DND-41 (cell line): ENCODE results near the gene BMAL2.

ENCODE experiments used
- ATAC-seq: fragments of 200-7000 bp; cut with Tn5 transposase; 3 replicates; pipeline ENCODE4 v1.9.1; 2021; ENCODE audit warnings: low read depth; ENCODE audit not compliant: insufficient read depth
- DNase-seq: peaks from one replicate; pipeline ENCODE4 v3.0.0-alpha.2; 2020
- H2AFZ ChIP-seq: 2 replicates; pipeline ENCODE4 v1.6.0; 2012; ENCODE audit warnings: low read depth, low read length
- H3K27ac ChIP-seq: 2 replicates; pipeline ENCODE4 v1.5.1; 2012; ENCODE audit warnings: low read length, inconsistent platforms
- H3K27me3 ChIP-seq: fragments of 200-600 bp; sonication (generic); 2 replicates; pipeline ENCODE4 v1.6.0; 2012; ENCODE audit warnings: low read length, mild to moderate bottlenecking, inconsistent platforms; ENCODE audit not compliant: insufficient read depth, poor library complexity
- H3K36me3 ChIP-seq: 2 replicates; pipeline ENCODE4 v1.5.1; 2012; ENCODE audit warnings: low read length, inconsistent platforms; ENCODE audit not compliant: insufficient read depth
- H3K4me1 ChIP-seq: 2 replicates; pipeline ENCODE4 v1.5.1; 2012; ENCODE audit warnings: mild to moderate bottlenecking, low read length; ENCODE audit not compliant: insufficient read depth
- H3K4me2 ChIP-seq: 2 replicates; pipeline ENCODE4 v1.6.0; 2012; ENCODE audit warnings: mild to moderate bottlenecking, moderate library complexity, low read length, inconsistent platforms; ENCODE audit not compliant: insufficient read depth
- H3K4me3 ChIP-seq, 2 experiments: fragments of 200-600 bp in 1 of 2; shearing (Covaris generic) in 1 of 2; 2 replicates each; pipeline ENCODE4 v1.5.1; 2012 to 2016; ENCODE audit warnings: inconsistent platforms in 2 of 2, low read length in 2 of 2, mild to moderate bottlenecking in 2 of 2, low read depth in 1 of 2, moderate library complexity in 1 of 2
- H3K79me2 ChIP-seq: 2 replicates; pipeline ENCODE4 v1.6.0; 2012; ENCODE audit warnings: low read length, inconsistent platforms; ENCODE audit not compliant: insufficient read depth
- H3K9ac ChIP-seq: 2 replicates; pipeline ENCODE4 v1.6.0; 2012; ENCODE audit warnings: low read depth, mild to moderate bottlenecking, inconsistent platforms, low read length, moderate library complexity
- H3K9me3 ChIP-seq: 2 replicates; pipeline ENCODE4 v1.5.1; 2012; ENCODE audit warnings: low read length, moderate library complexity, mild to moderate bottlenecking, inconsistent platforms; ENCODE audit not compliant: insufficient read depth, severe bottlenecking
- H4K20me1 ChIP-seq: 2 replicates; pipeline ENCODE4 v1.6.0; 2012; ENCODE audit warnings: low read length; ENCODE audit not compliant: insufficient read depth
- EZH2 ChIP-seq: IDR thresholded peaks from 3 replicates; pipeline ENCODE4 v1.6.1; 2012; ENCODE audit warnings: borderline replicate concordance, low read depth, mild to moderate bottlenecking, moderate library complexity, low read length, inconsistent platforms; ENCODE audit not compliant: severe bottlenecking
- TF ChIP-seq, protein P1 (sequence below): IDR thresholded peaks from 2 replicates; pipeline ENCODE4 v1.5.1; 2012; ENCODE audit warnings: borderline replicate concordance, low read length, moderate library complexity, mild to moderate bottlenecking; ENCODE audit not compliant: poor library complexity, severe bottlenecking; ENCODE audit errors: extremely low read depth

BMAL2 gene

GRCh38 chr12:27316947-27317346 is 15.7 kb upstream of the BMAL2 start:
- Histone ChIP-seq H3K9me3 (no peaks in the 10 kb centered on the region), H2AFZ (no peak overlapping the region), H3K36me3 (peaks cover 18% of the 10 kb centered on the region), H3K27me3 (no peaks in the 10 kb centered on the region), H3K4me2 (no peak overlapping the region), H4K20me1 (no peaks in the 10 kb centered on the region), H3K4me1 (no peaks in the 10 kb centered on the region), H3K9ac (no peak overlapping the region), H3K79me2 (no peaks in the 10 kb centered on the region), H3K4me3 (no peak overlapping the region), H3K27ac (no peak overlapping the region)
- DNase-seq: no peak
- TF ChIP-seq, protein P1, sequence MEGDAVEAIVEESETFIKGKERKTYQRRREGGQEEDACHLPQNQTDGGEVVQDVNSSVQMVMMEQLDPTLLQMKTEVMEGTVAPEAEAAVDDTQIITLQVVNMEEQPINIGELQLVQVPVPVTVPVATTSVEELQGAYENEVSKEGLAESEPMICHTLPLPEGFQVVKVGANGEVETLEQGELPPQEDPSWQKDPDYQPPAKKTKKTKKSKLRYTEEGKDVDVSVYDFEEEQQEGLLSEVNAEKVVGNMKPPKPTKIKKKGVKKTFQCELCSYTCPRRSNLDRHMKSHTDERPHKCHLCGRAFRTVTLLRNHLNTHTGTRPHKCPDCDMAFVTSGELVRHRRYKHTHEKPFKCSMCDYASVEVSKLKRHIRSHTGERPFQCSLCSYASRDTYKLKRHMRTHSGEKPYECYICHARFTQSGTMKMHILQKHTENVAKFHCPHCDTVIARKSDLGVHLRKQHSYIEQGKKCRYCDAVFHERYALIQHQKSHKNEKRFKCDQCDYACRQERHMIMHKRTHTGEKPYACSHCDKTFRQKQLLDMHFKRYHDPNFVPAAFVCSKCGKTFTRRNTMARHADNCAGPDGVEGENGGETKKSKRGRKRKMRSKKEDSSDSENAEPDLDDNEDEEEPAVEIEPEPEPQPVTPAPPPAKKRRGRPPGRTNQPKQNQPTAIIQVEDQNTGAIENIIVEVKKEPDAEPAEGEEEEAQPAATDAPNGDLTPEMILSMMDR: no peak
- TF ChIP-seq EZH2: no peak
- ATAC-seq: no peak

DNA sequence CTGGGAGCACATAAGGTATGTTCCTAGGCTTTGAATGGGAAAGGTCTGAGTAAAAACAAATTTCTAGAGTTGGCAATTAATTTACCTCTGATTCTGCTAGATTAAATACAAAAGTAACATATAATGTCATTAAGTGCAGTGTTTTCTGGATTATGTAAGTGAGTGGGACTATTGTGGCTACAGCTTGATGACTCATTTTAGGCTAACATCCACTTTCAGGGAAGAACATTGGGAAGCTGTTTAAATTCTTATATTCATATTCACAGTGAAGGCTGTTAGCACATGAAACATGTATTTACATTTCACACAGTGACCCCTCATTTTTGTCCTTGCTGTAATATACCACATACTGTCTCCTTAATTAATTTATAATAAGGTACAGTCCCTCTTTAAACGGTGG is 13.2 kb upstream of the BMAL2 start:
- Histone ChIP-seq H3K36me3 (peaks cover 31% of the 10 kb centered on the region), H3K9ac (no peak overlapping the region), H3K4me3 (no peak overlapping the region), H4K20me1 (no peaks in the 10 kb centered on the region), H3K27ac (no peak overlapping the region), H3K4me2 (no peak overlapping the region), H3K27me3 (no peaks in the 10 kb centered on the region), H3K9me3 (no peaks in the 10 kb centered on the region), H3K79me2 (no peaks in the 10 kb centered on the region), H3K4me1 (no peaks in the 10 kb centered on the region), H2AFZ (no peak overlapping the region)
- ATAC-seq (no peak), DNase-seq (no peak)
- TF ChIP-seq, protein P1: no peak
- TF ChIP-seq EZH2: no peak

GRCh38 chr12:27319848-27320247 is 12.8 kb upstream of the BMAL2 start:
- H3K4me2 ChIP-seq: no peak overlapping the region
- H3K36me3 ChIP-seq: peaks cover 31% of the 10 kb centered on the region
- no peak overlapping the region for H3K27ac ChIP-seq

More at GRCh38 chr12:27319848-27320247, 12.8 kb upstream of the BMAL2 start:
- Histone ChIP-seq H3K9me3 (no peaks in the 10 kb centered on the region), H3K9ac (no peak overlapping the region), H3K4me1 (no peaks in the 10 kb centered on the region), H3K79me2 (no peaks in the 10 kb centered on the region), H4K20me1 (no peaks in the 10 kb centered on the region), H2AFZ (no peak overlapping the region), H3K27me3 (no peaks in the 10 kb centered on the region), H3K4me3 (no peak overlapping the region)
- no peak for DNase-seq
- ATAC-seq: no peak
- TF ChIP-seq EZH2: no peak
- TF ChIP-seq, protein P1: no peak
